Duodenal mucosa (tissue), 2 donors: ENCODE results near the gene PCDHA6.
A peak's percentile ranks its signal among the peaks of the same experiment; 100 is the strongest.
"Not testable (repeated sequence)": the region's sequence is repeated elsewhere in the genome, so short reads cannot be mapped to it uniquely, and the experiment has no call there.

Source experiments
- H3K27ac ChIP-seq: one replicate; pipeline ENCODE4 v1.7.0; 2013; ENCODE audit warnings: low read depth, low read length
- H3K27me3 ChIP-seq, 2 donors: one replicate each; pipeline ENCODE4 v1.7.0; 2013; ENCODE audit warnings: low read length in 2 of 2, control low read depth in 1 of 2; ENCODE audit not compliant: insufficient read depth in 2 of 2, control insufficient read depth in 1 of 2
- H3K36me3 ChIP-seq, 2 donors: one replicate each; pipeline ENCODE4 v1.7.0; 2013; ENCODE audit warnings: low read length in 2 of 2, control low read depth in 1 of 2; ENCODE audit not compliant: insufficient read depth in 2 of 2, control insufficient read depth in 1 of 2
- H3K4me1 ChIP-seq, 2 donors: one replicate each; pipeline ENCODE4 v1.7.0; 2013; ENCODE audit warnings: low read length in 2 of 2, control low read depth in 1 of 2; ENCODE audit not compliant: insufficient read depth in 2 of 2, control insufficient read depth in 1 of 2
- H3K4me3 ChIP-seq, 2 donors: one replicate each; pipeline ENCODE4 v1.7.0; 2013; ENCODE audit warnings: low read length in 2 of 2, low read depth in 1 of 2
- H3K9ac ChIP-seq, 2 donors: one replicate each; pipeline ENCODE4 v1.7.0; 2013; ENCODE audit warnings: low read length in 2 of 2, low read depth in 1 of 2
- H3K9me3 ChIP-seq, 2 donors: one replicate each; pipeline ENCODE4 v1.7.0; 2013; ENCODE audit warnings: low read length in 2 of 2, control low read depth in 1 of 2; ENCODE audit not compliant: control insufficient read depth in 1 of 2

PCDHA6 gene

DNA sequence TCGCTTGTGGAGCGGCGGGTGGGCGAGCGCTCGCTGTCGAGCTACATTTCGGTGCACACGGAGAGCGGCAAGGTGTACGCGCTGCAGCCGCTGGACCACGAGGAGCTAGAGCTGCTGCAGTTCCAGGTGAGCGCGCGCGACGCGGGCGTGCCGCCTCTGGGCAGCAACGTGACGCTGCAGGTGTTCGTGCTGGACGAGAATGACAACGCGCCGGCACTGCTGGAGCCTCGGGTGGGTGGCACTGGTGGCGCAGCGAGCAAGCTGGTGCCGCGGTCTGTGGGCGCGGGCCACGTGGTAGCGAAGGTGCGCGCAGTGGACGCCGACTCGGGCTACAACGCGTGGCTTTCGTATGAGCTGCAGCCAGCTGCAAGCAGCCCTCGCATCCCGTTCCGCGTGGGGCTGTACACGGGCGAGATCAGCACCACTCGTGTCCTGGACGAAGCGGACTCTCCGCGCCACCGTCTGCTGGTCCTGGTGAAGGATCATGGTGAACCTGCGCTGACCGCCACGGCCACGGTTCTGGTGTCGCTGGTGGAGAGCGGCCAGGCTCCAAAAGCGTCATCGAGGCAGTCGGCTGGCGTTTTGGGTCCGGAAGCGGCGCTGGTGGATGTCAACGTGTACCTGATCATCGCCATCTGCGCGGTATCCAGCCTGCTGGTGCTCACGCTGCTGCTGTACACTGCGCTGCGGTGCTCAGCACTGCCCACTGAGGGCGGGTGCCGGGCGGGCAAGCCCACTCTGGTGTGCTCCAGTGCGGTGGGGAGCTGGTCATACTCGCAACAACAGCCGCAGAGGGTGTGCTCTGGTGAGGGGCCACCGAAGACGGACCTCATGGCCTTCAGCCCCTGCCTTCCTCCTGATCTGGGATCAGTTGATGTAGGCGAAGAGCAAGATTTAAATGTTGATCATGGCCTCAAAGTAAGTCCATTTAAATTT lies 15.3 kb downstream of the PCDHA6 start:
- H3K27me3 ChIP-seq: no peaks in the 10 kb centered on the region
- no peaks in the 10 kb centered on the region for H3K4me1 ChIP-seq
- H3K9ac ChIP-seq: no peak overlapping the region
- H3K36me3 ChIP-seq: no peaks in the 10 kb centered on the region
- H3K27ac ChIP-seq: no peak overlapping the region
- H3K4me3 ChIP-seq: no peak overlapping the region
- peaks cover 4 to 17% of the 10 kb centered on the region in 2 donors for H3K9me3 ChIP-seq

DNA sequence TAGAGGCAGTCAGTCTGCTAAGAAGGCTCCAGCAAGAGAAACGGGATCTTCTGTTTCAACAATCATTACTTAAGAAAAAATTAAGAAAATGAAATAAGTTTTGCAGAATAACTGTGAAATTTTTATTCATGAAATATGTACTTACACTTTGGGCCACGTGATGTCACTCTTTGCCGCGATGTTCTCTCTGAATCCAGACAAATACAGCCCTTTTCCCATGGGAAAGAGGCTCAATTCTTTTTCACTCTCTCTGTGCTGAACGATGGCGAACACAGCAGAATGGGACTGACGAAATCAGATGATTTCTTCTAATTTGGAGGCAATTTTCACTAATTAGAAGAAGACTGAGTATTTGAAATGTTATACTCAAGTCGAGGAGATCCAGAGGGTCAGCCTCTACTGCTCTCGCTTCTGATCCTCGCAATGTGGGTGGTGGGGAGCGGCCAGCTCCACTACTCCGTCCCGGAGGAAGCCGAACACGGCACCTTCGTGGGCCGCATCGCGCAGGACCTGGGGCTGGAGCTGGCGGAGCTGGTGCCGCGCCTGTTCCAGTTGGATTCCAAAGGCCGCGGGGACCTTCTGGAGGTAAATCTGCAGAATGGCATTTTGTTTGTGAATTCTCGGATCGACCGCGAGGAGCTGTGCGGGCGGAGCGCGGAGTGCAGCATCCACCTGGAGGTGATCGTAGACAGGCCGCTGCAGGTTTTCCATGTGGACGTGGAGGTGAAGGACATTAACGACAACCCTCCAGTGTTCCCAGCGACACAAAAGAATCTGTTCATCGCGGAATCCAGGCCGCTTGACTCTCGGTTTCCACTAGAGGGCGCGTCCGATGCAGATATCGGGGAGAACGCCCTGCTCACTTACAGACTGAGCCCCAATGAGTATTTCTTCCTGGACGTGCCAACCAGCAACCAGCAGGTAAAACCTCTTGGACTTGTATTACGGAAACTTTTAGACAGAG lies 20.7 kb downstream of the PCDHA6 start, which contains the start of gene PCDHA9:
Gene PCDHA9 (plus strand): TSS at position 244 of the 964 bp plus-strand sequence. CDS start 114 bp downstream, at position 358.
- not testable (repeated sequence) for H3K4me1 ChIP-seq, H3K4me3 ChIP-seq, H3K27ac ChIP-seq, H3K9ac ChIP-seq, H3K27me3 ChIP-seq, H3K36me3 ChIP-seq
- H3K9me3 ChIP-seq: peaks cover 0 to 14% of the 10 kb centered on the region in 2 donors

DNA sequence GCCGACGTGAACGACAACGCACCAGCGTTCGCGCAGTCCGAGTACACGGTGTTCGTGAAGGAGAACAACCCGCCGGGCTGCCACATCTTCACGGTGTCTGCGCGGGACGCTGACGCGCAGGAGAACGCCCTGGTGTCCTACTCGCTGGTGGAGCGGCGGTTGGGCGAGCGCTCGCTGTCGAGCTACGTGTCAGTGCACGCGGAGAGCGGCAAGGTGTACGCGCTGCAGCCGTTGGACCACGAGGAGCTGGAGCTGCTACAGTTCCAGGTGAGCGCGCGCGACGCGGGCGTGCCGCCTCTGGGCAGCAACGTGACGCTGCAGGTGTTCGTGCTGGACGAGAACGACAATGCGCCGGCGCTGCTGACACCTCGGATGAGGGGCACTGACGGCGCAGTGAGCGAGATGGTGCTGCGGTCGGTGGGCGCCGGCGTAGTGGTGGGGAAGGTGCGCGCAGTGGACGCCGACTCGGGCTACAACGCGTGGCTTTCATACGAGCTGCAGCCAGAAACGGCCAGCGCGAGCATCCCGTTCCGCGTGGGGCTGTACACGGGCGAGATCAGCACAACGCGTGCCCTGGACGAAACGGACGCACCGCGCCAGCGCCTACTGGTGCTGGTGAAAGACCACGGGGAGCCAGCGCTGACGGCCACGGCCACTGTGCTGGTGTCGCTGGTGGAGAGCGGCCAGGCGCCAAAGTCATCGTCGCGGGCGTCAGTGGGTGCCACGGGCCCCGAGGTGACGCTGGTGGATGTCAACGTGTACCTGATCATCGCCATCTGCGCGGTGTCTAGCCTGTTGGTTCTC lies 22.3 kb downstream of the PCDHA6 start:
- not testable (repeated sequence) for H3K27me3 ChIP-seq, H3K4me3 ChIP-seq, H3K27ac ChIP-seq, H3K36me3 ChIP-seq, H3K9ac ChIP-seq, H3K4me1 ChIP-seq
- H3K9me3 ChIP-seq: peaks cover 0 to 14% of the 10 kb centered on the region in 2 donors

DNA sequence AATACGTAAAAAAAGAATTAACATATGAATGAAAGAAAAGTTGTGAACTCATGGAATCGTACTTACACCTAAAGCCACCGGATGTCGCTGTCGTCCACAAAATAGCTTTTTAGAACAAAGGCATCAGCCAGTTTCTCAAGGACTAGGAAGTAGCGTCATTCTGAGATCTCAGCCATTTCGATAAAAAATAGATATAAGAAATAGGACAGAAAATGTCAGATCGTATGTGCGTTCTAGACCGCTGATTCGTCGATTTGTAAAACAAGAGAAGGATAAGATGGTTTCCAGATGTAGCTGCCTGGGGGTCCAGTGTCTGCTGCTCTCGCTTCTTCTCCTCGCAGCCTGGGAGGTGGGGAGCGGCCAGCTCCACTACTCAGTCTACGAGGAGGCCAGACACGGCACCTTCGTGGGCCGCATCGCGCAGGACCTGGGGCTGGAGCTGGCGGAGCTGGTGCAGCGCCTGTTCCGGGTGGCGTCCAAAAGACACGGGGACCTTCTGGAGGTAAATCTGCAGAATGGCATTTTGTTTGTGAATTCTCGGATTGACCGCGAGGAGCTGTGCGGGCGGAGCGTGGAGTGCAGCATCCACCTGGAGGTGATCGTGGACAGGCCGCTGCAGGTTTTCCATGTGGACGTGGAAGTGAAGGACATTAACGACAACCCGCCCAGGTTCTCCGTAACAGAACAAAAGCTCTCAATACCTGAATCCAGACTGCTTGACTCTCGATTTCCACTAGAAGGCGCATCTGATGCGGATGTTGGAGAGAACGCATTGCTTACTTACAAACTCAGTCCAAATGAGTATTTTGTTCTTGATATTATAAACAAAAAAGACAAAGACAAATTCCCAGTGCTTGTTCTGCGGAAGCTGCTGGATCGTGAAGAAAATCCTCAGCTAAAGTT lies 28.3 kb downstream of the PCDHA6 start, which contains the start of gene PCDHA10:
Gene PCDHA10 (plus strand): TSS at position 126 of the 903 bp plus-strand sequence. CDS start 152 bp downstream, at position 278.
- peaks cover 15 to 27% of the 10 kb centered on the region in 2 donors for H3K9me3 ChIP-seq
- H3K4me3 ChIP-seq: peak within 1 kb of the TSS; percentile 22 to 43
- no peak within 1 kb of the TSS for H3K27ac ChIP-seq
- no peaks in the 10 kb centered on the region for H3K36me3 ChIP-seq
- H3K9ac ChIP-seq: no peak within 1 kb of the TSS
- no peaks in the 10 kb centered on the region for H3K4me1 ChIP-seq
- H3K27me3 ChIP-seq: no peaks in the 10 kb centered on the region

DNA sequence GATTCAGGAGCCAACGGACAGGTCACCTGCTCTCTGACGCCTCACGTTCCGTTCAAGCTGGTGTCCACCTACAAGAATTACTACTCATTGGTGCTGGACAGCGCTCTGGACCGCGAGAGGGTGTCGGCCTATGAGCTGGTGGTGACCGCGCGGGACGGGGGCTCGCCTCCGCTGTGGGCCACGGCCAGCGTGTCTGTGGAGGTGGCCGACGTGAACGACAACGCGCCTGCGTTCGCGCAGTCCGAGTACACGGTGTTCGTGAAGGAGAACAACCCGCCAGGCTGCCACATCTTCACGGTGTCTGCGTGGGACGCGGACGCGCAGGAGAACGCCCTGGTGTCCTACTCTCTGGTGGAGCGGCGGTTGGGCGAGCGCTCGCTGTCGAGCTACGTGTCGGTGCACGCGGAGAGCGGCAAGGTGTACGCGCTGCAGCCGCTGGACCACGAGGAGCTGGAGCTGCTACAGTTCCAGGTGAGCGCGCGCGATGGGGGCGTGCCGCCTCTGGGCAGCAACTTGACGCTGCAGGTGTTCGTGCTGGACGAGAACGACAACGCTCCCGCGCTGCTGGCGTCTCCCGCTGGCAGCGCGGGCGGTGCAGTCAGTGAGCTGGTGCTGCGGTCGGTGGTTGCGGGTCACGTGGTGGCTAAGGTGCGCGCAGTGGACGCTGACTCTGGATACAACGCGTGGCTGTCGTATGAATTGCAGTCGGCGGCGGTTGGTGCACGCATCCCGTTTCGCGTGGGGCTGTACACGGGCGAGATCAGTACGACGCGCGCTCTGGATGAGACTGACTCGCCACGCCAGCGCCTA lies 29.6 kb downstream of the PCDHA6 start:
- no peak overlapping the region for H3K27ac ChIP-seq
- H3K4me3 ChIP-seq: no peak overlapping the region
- no peaks in the 10 kb centered on the region for H3K27me3 ChIP-seq
- H3K9me3 ChIP-seq: peaks cover 28 to 32% of the 10 kb centered on the region in 2 donors
- no peaks in the 10 kb centered on the region for H3K4me1 ChIP-seq
- no peaks in the 10 kb centered on the region for H3K36me3 ChIP-seq
- H3K9ac ChIP-seq: no peak overlapping the region

DNA sequence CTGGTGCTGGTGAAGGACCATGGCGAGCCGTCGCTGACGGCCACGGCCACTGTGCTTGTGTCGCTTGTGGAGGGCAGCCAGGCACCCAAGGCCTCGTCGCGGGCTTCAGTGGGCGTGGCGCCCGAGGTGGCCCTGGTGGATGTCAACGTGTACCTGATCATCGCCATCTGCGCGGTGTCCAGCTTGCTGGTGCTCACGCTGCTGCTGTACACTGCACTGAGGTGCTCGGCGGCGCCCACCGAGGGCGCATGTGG lies 30.2 kb downstream of the PCDHA6 start:
- no peak overlapping the region for H3K9ac ChIP-seq
- no peak overlapping the region for H3K4me3 ChIP-seq
- H3K27ac ChIP-seq: no peak overlapping the region
- H3K4me1 ChIP-seq: no peaks in the 10 kb centered on the region
- H3K36me3 ChIP-seq: no peaks in the 10 kb centered on the region
- no peaks in the 10 kb centered on the region for H3K27me3 ChIP-seq
- H3K9me3 ChIP-seq: peaks cover 30 to 37% of the 10 kb centered on the region in 2 donors

DNA sequence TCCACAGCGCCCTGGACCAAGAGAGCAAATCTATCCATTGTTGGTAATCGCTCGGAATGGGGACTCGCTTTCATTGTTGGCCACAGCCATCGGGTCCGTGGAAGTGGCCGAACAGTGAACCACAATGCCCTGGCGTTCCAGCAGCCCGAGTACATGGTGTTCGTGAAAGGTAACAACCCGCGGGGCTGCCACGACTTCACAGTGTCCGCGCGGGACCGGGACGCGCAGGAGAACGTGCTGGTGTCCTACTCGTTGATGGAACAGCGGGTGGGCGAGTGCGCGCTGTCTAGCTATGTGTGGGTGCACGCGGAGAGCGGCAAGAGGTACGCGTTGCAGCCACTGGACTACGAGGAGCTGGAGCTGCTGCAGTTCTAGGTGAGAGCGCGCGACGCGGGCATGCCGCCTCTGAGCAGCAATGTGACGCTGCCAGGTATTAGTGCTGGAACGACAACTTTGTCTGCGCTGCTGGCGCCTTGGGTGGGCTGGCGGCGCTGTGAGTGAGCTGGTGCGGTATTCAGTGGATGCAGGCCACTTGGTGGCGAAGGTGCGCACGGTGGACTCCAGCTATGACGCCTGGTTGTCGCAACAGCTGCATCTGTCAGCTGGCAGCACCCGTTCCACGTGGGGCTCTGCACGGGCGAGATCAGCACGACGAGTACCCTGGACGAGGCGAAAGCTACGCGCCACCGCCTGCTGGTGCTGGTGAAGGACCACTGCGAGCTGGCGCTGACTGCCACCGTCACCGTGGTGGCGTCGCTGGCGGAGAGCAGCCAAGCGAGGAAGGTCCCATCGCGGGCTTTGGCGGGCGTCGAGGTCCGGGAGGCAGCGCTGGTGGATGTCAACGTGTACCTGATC lies 34.9 kb downstream of the PCDHA6 start:
- peaks cover 17 to 21% of the 10 kb centered on the region in 2 donors for H3K9me3 ChIP-seq
- H3K4me1 ChIP-seq: no peaks in the 10 kb centered on the region
- H3K36me3 ChIP-seq: no peaks in the 10 kb centered on the region

More for the DNA sequence above, 34.9 kb downstream of the PCDHA6 start:
- no peaks in the 10 kb centered on the region for H3K27me3 ChIP-seq
- H3K4me3 ChIP-seq: no peak overlapping the region
- H3K27ac ChIP-seq: no peak overlapping the region
- H3K9ac ChIP-seq: no peak overlapping the region
